HEK293T (cell line): Measurements from ENCODE around the gene RAD51B.

Experiments
- FOXK2 ChIP-seq: fragments of 450-650 bp; IDR thresholded peaks from 2 replicates; pipeline ENCODE4 v1.6.1; 2016; ENCODE audit warnings: mild to moderate bottlenecking
- FOXM1 ChIP-seq: fragments of 450-650 bp; IDR thresholded peaks from 2 replicates; pipeline ENCODE4 v1.6.1; 2017; ENCODE audit warnings: mild to moderate bottlenecking, borderline replicate concordance
- SP1 ChIP-seq: fragments of 450-650 bp; IDR thresholded peaks from 2 replicates; pipeline ENCODE4 v1.6.1; 2017
- TARDBP ChIP-seq: fragments of 450-650 bp; IDR thresholded peaks from 2 replicates; pipeline ENCODE4 v1.6.1; 2016

DNA sequence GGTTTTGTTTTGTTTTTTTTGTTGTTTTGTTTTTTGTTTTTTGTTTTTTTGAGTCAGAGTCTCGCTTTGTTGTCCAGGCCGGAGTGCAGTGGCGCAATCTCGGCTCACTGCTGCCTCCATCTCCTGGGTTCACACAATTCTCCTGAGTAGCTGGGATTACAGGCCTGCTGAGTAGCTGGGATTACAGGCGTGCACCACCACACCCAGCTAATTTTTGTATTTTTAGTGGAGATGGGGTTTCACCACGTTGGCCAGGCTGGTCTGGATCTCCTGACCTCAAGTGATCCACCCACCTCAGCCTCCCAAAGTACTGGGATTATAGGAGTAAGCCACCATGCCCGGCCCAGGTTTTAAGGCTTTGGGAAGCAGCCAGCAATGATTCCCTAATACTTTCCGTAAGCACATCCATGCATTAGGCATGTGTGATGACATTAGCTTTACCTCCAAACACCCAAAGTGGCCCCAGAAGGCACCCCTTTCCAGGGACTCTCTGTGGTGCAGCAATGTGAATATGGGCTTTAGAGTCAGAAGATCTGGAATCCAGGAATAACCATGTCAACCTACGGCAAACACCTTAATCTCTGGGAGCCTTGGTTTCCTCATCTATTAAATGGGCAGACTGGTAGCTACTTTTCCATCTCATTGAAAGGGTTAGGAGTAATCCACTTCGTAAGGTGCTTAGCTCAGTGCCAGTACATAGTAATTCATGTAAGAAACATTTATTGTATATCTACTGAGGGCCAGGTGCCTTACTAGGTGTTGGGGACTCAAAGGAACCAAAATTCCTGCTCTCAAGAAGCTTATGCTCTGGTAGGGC lies 820.4 kb downstream of the RAD51B start:
- TF ChIP-seq TARDBP (no peak), SP1 (no peak), FOXK2 (no peak), FOXM1 (no peak)
